GM13977 (cell line): Measurements from ENCODE around the gene CDK15.

Experiments used
- DNase-seq: peaks from one replicate; pipeline ENCODE4 v3.0.0; 2012; ENCODE audit warnings: low spot score
- CTCF ChIP-seq: IDR thresholded peaks from 2 replicates; pipeline ENCODE4 v1.5.1; 2012; ENCODE audit warnings: mild to moderate bottlenecking, control low read depth; ENCODE audit not compliant: insufficient read depth; ENCODE audit errors: extremely low read depth, missing control alignments
- in situ Hi-C: fragments of 300-500 bp; cut with MboI; formaldehyde crosslinking; loops from one replicate; pipeline ENCODE4 v1.12.0; 2022; ENCODE audit warnings: low sequenced_read_pairs, low pct_unique_long_range_greater_than_20kb, mixed read lengths, inconsistent platforms; ENCODE audit not compliant: unreplicated experiment

Gene CDK15

GRCh38 chr2:201892516-201892915, 86.2 kb downstream of the CDK15 start:
- no peak for DNase-seq
- no peak for TF ChIP-seq CTCF
- in situ Hi-C loops, result no loop called here

- in situ Hi-C loops, result no loop called here
- TF ChIP-seq CTCF, result no peak
- no peak for DNase-seq
These were observed 94.0 kb downstream of the CDK15 start for GRCh38 chr2:201900362-201900761.

- no peak for DNase-seq
- no peak for TF ChIP-seq CTCF
- in situ Hi-C loops, result no loop called here
These were observed 95.4 kb downstream of the CDK15 start for GRCh38 chr2:201901786-201902185.

GRCh38 chr2:201904538-201905420, 98.4 kb downstream of the CDK15 start:
- DNase-seq, result no peak
- in situ Hi-C loops, result no loop called here
- no peak for TF ChIP-seq CTCF

GRCh38 chr2:201906777-201907562, 100.6 kb downstream of the CDK15 start:
- TF ChIP-seq CTCF, result no peak
- DNase-seq, result no peak
- in situ Hi-C loops, result no loop called here

GRCh38 chr2:201907563-201907881, 101.2 kb downstream of the CDK15 start:
- in situ Hi-C loops, result no loop called here
- no peak for TF ChIP-seq CTCF
- DNase-seq, result no peak
